ENCODE measurements around the gene PEX26.
"Not testable (repeated sequence)": the region's sequence is repeated elsewhere in the genome, so short reads cannot be mapped to it uniquely, and the experiment has no call there.

PEX26 gene

DNA sequence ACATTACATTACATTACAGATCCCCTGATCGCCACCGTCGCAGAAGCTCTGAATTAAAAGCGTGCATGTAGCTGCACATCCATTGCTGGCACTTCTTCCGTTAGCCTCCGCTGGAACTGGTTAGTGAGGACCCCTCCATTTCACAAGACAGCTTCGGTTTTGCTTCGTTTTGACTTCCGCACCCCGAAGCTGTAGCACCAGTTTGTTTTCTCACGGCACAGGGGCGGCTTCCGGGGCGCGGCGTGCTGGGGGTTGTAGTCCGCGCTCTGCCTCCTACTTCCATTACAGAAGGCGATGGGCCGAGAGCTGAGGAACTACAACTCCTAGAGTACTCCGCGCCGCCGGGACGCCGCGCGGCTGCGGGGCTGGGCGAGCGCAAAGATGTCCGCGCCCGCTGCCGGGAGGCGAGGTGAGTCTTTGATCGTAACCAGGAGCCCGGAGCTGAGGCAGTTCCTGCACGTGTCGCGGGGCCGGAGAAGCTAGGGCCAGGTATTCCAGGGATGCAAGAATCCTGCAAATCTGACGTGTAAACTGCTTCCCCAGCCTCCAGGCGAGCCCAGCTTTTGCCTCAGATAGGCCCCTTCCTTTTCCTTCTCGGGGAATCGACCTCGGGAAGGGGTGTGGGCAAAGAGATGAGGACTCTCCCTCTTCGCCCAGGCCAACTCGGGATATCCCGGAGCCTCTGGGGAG, at the start of gene PEX26:
PEX26 (plus strand) TSS at position 352 of the 690 bp plus-strand sequence. CDS start 387 bp downstream, outside the sequence.
- DNase-seq (ENCODE audit: low read depth in 2 of 2, low spot score in 1 of 2): peak; percentile 85 to 89

DNA sequence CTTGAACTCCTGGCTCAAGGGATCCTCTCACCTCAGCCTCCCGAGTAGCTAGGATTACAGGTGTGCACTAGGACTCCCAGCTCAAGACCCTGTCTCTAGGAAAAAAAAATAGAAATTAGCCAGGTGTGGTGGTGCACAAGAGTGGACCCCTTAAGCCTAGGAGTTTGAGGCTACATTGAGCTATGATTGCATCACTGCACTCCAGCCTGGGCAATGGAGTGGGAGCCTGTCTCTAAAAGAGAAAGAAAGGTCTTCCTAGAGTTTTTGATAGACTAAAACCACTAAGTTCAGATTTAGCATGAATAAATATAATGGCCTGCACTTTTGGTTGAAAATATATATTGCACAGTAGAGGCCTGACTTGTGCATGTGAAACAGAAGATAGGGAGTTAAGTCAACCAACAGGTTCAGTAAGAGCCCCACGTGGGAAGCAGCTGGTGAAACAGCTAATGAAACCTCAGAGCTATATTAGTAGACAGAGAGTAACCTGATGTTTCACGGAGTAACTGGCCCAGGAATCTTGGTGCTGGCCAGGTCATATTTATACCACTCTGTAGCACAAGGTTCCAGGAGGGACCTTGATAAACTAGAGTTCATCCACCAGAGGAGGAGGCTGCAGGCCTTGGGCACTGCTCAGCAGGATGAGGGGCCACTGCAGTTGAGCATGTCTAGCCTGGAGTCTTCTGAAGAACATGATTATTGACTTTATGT, 48.8 kb upstream of the PEX26 start:
- no peak for DNase-seq (ENCODE audit: low read depth in 2 of 2, low spot score in 1 of 2)

DNA sequence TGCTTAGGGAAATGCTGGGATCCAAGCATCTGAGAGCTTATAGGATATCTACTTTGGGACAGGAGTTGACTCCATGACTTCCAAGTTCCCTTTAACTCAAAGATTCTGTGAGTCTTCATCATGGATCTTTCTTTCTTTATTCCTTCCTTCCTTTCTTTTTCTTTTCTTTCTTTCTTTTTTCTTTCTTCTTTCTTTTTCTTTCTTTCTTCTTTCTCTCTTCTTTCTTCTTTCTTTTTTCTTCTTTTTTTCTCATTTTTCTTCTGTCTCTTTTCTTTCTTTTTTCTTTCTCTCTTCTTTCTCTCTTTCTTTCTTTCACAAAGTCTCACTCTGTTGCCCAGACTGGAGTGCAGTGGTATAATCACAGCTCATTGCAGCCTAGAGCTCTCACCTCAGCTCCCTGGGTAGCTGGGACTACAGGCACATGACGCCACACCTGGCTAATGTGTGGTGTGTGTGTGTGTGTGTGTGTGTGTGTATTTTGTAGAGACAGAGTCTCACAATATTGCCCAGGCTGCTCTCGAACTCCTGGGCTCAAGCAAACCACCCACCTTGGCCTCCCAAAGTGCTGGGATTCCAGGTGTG, 48.0 kb upstream of the PEX26 start:
- no peak for DNase-seq (ENCODE audit: low read depth in 2 of 2, low spot score in 1 of 2)

DNA sequence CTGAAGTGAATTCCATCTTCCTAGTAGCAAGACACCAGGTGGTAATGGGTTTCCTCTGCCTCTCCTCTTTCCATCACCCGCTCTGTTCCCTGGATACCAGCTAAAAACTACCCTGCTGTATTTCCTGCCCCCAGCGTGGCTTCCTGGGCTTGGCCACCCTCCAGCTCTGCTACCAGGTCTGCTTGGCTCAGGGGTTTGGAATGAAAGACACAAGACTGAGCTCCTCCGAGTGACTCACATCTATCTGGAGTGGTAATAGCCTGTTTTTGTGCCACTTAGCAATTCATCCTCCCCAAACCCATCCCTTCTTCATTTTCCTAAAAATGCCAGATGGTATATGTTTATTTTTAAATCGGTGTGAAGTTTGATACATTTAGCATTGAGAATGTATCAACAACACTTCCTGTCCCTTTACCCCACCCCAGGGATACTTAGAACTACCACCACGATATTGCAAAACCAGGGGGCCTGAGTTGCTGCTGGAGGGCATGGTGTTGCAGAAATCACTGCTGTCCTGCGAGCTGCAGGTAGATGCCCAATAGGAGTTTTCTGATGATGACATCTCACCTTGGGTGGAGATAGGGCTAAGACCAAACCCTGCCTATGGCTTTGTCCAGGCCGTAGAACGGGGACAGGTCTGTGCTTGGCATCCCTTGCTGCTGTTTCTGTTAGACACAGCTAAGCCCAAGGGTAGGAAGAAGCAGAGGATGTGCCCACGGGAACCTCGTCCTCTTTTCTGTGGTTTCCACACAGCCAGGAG, 45.9 kb upstream of the PEX26 start:
- no peak for DNase-seq (ENCODE audit: low read depth in 2 of 2, low spot score in 1 of 2)

DNA sequence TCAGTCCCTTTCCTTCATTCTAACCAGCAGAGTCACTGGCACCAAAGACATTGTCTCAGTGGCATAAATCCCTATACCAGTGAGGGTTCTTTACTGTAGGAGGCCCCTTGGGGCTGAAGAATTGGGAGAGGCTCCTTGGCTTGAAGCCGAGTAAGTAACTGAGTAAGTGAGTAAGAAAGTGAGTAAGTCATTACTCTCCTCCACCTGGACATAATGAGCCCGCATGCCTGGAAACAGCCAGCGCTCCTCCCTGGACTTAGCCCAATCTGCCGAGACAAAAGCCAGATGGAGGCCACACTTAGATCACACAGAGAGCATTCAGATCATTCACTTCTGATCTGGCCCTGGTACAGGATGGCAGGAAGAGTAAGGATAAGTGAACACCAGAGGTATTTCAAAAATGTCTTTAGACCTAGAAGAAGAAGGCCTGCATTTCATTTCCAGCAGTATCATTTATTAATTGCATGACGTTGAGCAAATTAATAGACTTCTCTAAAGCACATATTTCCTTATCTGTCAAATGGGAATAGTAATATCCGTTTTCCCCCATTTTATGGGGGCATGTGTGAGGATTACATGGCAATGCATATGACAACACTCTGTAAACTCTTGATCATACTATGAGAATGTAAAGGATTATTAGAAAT, 45.2 kb upstream of the PEX26 start:
- no peak for DNase-seq (ENCODE audit: low read depth in 2 of 2, low spot score in 1 of 2)

DNA sequence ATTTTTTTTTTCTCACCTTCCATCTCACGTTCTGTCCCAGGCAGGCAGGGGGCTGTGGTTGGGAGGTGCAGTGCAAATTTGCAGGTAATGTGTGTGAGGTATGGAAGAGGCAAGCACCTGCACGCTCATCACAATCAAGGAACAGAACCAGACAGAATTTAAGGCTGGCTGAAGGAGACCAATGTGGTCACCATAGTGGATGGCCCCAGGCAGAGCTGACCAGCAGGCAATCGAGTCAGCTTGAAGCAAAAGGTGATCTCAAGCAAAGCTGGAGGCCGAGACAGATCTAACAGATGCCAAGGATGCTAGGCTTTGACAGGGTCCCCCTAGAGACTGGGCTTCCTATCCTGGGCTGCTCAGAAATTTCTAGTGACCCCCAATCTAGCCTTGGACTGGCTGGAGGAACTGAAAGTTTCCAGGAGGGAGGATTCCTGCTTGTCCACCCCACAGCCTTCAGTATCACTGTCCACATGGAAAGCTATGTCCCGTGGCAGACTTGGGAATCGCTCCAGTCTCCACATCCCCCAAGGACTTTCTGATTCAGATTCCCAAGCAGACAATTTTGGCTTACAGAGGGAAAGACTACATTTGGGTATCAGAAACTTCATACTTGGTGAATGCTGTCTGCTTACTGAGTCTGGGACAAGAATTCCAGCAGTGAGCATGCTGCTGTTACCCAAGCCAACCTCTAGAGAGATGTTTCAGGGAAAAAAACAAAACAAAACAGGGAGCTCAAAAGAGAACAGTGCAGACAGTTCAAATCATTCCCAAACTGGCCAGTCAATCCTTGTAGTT, 44.4 kb upstream of the PEX26 start:
- DNase-seq (ENCODE audit: low read depth in 2 of 2, low spot score in 1 of 2): no peak

DNA sequence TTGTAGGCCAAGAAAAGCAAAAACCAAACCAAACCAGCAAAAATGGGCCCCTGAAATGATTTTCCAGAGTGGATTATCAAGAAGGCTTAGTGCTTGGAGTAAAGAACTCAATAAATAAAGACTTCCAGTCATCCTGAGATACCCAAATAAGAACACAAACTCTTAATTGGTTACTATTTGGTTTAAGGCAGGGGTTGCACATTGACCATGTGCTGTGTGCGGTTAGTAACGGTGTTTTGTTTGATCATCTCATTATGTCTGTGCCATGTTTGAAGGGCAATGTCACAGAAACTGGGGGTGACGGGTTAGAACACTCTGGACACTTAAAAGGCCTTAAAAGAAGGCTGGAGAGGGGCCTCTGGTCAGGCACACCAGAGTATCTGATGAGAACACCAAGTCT, 43.7 kb upstream of the PEX26 start:
- no peak for DNase-seq (ENCODE audit: low read depth in 2 of 2, low spot score in 1 of 2)

DNA sequence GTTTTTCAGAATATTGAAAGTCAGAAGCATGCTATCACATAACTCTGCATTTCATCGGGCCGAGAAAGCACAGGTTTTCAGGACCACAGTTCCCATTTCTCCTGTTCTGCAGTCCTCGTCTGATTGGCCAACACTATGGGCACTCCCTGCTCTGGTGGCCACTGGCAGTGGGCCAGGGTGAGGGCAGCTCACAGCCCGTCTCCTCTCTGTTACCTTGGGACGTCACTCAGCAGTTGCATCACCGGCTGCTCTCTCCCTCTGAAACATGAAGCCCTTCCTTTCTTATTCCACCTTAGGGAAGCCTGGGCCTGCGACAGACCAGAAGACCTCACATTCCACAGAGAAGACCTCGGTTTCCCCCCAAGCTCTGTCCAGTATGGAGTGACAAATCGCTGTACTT, 42.0 kb upstream of the PEX26 start:
- DNase-seq (ENCODE audit: low read depth in 2 of 2, low spot score in 1 of 2): no peak

DNA sequence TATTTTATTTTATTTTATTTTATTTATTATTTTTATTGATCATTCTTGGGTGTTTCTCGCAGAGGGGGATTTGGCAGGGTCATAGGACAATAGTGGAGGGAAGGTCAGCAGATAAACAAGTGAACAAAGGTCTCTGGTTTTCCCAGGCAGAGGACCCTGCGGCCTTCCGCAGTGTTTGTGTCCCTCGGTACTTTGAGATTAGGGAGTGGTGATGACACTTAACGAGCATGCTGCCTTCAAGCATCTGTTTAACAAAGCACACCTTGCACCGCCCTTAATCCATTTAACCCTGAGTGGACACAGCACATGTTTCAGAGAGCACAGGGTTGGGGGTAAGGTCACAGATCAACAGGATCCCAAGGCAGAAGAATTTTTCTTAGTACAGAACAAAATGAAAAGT, 36.9 kb upstream of the PEX26 start:
- not testable (repeated sequence) for DNase-seq (ENCODE audit: low read depth in 2 of 2, low spot score in 1 of 2)

DNA sequence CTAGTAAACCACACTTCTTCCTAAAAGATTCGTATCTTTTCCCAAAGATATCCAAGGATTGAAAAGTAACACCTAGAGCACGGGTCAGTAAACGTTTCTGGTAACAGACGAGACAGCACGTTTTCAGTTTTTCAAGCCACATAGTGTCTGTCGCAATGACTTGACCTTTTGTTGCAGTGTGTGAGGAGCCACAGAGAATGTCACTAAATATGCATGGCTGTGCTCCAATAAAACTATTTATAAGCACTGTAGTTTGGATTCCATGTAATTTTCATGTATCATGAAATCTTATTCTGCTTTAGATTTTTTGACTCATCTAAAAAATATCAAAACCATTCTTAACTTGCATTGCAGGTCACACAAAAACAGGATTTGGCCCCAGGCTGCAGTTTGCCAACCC, 35.1 kb upstream of the PEX26 start:
- DNase-seq (ENCODE audit: low read depth in 2 of 2, low spot score in 1 of 2): no peak

DNA sequence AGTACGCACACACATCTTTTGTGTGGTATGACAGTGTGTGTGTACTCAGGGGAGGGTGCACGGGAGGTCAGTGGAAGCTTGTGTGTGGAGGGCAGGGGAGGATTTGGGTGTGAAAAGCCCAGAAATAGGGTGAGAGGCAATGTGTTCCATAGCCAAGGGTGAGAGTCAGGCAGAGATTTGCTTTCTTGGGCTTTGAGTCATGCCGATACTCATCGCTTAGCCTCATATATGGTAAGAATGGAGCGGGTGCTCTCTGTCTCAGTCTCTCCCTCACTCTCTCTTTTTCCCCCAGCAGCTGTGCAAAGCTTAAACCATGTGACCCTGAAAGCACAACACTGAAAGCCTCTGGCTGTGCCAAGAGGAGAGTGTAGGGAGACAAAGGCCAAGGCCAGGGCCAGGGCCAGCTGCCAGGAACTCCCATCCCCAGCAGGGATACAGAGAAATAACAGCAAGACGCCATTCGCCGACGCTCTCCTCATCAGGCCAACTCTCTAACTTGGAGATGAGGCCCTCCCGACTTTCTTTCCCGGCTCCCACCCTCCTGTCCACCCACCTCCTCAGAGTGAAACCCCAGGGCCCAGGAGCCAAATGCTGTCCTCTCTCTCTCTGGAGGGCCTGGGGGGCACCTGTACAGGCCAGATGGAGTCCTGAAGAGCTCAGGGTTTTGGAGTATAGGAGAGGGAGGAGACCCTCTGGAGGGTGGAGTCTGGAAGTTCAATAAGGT, 33.1 kb upstream of the PEX26 start:
- no peak for DNase-seq (ENCODE audit: low read depth in 2 of 2, low spot score in 1 of 2)

DNA sequence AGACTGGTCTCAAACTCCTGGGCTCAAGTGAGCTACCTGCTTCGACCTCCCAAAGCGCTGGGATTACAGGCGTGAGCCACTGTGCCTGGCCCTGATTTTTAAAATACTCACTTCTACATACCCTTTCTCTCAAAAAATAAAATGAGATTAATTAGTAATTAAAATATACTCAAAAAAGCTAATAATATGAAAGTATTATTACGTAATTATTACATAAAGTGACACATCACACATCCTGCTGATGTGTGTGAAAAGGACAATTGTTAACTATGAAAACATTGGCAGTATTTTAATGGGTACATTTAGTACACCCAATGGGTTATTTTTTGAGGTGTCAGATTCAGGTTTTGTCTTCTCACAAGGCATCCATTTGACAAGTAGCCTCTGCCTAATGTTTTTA, 32.0 kb upstream of the PEX26 start:
- no peak for DNase-seq (ENCODE audit: low read depth in 2 of 2, low spot score in 1 of 2)

DNA sequence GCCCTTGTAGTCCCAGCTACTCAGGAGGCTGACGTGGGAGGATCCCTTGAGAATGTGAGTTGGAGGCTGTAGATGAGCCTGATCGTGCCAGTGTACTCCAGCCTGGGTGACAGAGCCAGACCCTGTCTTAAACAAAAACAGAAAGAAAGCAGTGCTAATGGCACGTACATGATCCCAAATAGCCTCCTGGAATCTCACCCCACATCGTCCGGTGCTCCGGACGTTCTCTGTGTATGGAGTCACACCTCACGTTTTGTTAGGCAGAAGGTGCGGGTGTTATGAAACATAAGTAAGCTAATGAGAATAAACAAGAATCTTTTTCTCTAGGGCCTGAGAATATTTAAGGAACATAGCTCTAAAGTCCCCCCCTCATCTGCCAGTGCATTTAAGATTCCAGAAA, 29.7 kb upstream of the PEX26 start:
- no peak for DNase-seq (ENCODE audit: low read depth in 2 of 2, low spot score in 1 of 2)

DNA sequence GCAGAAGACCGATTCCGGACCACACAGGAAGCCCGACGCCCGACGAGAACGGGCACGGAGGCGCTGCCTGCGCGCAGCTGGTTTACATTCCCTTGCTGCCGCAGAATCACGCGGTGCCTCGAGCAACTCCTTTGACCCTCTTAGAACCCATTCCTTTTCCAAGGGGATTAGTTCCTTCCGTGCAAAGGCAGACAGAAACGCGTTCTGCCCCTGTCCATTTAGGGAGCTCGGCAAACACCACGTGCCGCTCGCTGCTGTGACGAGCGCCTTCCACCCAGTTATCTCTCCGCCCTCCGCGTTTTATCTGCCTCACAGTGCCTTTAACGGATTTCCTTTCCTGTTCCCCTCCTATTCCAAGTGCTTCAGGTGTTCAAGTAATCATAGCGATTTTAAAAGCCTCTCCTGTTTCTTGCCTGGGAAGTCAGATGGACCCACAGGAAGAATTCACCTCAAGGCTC, 29.3 kb upstream of the PEX26 start:
- no peak for DNase-seq (ENCODE audit: low read depth in 2 of 2, low spot score in 1 of 2)

DNA sequence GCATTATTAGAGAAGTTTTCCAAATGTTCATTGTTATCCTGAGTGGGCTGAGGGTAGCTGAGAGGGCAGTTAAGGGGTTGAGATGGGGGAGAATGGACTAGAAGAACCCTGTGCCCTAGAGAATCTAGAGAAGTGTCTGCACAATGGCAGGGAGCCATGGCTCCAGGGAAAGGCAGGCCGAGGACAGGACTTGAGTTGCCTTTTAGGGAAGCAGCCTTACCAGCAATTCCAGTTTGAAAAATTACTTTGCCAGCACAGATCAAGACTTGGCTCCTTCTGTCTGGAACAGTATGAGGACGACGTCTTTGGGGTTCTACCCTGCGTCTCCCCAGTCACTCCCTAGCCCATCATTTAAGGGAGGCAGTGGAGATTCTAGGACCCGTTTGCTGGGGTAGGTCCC, 27.7 kb upstream of the PEX26 start:
- DNase-seq (ENCODE audit: low read depth in 2 of 2, low spot score in 1 of 2): no peak

DNA sequence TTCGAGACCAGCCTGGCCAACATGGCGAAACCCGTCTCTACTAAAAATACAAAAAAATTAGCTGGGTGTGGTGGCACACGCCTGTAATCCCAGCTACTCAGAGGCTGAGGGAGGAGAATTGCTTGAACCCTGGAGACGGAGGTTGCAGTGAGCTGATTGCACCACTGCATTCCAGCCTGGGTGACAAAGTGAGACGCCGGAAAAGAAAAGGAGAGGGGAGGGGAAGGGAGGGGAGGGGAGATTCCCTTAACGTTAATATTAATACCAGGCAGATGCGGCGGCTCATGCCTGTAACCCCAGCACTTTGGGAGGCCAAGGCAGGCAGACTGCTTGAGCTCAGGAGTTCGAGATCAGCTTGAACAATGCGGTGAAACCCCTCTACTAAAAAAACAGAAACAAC, 26.7 kb upstream of the PEX26 start:
- not testable (repeated sequence) for DNase-seq (ENCODE audit: low read depth in 2 of 2, low spot score in 1 of 2)

DNA sequence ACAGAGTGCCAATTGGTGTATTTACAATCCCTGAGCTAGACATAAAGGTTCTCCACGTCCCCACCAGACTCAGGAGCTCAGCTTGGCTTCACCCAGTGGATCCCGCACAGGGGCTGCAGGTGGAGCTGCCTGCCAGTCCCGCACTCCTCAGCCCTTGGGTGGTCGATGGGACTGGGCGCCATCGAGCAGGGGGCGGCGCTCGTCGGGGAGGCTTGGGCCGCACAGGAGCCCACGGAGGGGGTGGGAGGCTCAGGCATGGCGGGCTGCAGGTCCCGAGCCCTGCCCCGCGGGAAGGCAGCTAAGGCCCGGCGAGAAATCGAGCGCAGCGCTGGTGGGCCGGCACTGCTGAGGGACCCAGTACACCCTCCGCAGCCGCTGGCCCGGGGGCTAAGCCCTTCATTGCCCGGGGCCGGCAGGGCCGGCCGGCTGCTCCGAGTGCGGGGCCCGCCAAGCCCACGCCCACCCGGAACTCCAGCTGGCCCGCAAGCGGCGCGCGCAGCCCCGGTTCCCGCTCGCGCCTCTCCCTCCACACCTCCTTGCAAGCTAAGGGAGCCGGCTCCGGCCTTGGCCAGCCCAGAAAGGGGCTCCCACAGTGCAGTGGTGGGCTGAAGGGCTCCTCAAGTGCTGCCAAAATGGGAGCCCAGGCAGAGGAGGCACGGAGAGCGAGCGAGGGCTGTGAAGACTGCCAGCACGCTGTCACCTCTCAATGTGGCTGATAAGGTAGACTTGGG, 24.4 kb upstream of the PEX26 start:
- not testable (repeated sequence) for DNase-seq (ENCODE audit: low read depth in 2 of 2, low spot score in 1 of 2)

DNA sequence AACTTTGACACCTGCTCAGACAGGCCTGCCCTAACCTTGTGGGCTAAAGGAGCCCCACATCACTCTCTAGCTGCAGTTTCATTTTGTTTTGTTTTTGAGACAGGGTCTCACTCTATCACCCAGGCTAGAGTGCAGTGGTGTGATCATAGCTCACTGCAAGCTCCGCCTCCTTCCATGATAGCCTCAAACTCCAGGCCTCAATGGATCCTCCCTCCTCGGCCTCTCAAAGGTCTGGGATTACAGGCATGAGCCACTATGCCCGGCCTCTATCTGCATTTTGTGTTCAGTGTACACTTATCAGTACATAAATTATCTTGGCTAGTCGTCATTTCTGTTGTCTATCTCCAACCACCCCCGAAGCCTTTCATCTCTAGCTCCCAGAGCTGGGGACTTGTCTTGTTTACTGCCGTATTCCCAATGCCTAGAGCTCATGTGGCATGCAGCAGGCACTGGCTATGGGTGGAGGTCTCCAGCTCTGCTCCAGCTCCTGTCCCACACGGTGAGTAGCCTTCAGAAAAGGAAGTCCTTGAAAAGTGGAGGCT, 22.1 kb upstream of the PEX26 start:
- DNase-seq (ENCODE audit: low read depth in 2 of 2, low spot score in 1 of 2): no peak

DNA sequence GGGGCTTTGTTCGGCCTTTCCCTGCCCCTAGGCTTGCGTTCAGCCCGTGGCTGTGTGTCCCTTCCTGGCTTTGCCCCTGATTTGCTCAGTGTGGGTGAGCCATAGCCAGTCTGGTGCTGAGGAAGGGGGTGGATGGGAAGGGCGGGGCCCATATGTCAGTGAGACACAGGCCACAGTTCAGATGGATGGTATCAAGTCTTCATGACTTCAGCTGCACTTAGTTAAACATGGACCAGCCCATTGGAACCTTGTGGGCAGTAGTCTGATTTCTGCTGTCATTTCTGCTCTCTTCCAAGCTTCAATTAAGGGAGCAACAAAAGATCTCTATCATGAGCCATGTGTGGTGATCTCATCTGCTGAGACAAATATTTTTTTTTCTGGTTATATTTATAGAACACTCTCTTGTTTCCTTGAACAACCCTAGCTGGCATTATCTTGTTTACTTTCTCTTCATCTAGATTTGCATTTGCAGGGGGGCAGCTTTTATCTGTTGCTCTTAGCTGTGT, 21.6 kb upstream of the PEX26 start:
- DNase-seq (ENCODE audit: low read depth in 2 of 2, low spot score in 1 of 2): no peak

All from stimulated activated CD8-positive, alpha-beta memory T cell treated with anti-CD3 and anti-CD28 coated beads, Interleukin-4, amount 100 ng/mL, for 4 hours (primary cell).